GM19395 (cell line): Measurements from ENCODE around the gene XKR7.
"Not testable (repeated sequence)": the region's sequence is repeated elsewhere in the genome, so short reads cannot be mapped to it uniquely, and the experiment has no call there.

Experiments used
- ATAC-seq: cut with Tn5 transposase; IDR thresholded peaks from one replicate; pipeline ENCODE4 v1.9.1; 2021; ENCODE audit warnings: mild to moderate bottlenecking, moderate library complexity; ENCODE audit not compliant: unreplicated experiment

Gene XKR7

GRCh38 chr20:31967830-31968249, at the start of gene XKR7:
XKR7 (plus strand) TSS chr20:31968151; CDS start chr20:31968176, 25 bp downstream.
- no peak for ATAC-seq

GRCh38 chr20:31918466-31919105, 49.4 kb upstream of the XKR7 start:
- no peak for ATAC-seq

- ATAC-seq: no peak
These were observed 48.4 kb upstream of the XKR7 start for GRCh38 chr20:31919410-31920155.

GRCh38 chr20:31920275-31920855, 47.6 kb upstream of the XKR7 start:
- no peak for ATAC-seq

GRCh38 chr20:31921480-31921879, 46.5 kb upstream of the XKR7 start:
- not testable (repeated sequence) for ATAC-seq

GRCh38 chr20:31922181-31922580, 45.8 kb upstream of the XKR7 start:
- no peak for ATAC-seq

GRCh38 chr20:31922588-31922987, 45.4 kb upstream of the XKR7 start:
- ATAC-seq: no peak

GRCh38 chr20:31923388-31924331, 44.3 kb upstream of the XKR7 start:
- ATAC-seq: peak; percentile 62

GRCh38 chr20:31924561-31924960, 43.4 kb upstream of the XKR7 start:
- ATAC-seq: no peak

GRCh38 chr20:31925631-31926030, 42.3 kb upstream of the XKR7 start:
- no peak for ATAC-seq

GRCh38 chr20:31926493-31926892, 41.5 kb upstream of the XKR7 start:
- ATAC-seq: no peak

GRCh38 chr20:31927627-31928159, 40.3 kb upstream of the XKR7 start:
- ATAC-seq: no peak

- ATAC-seq: not testable (repeated sequence)
These were observed 38.3 kb upstream of the XKR7 start for GRCh38 chr20:31929631-31930030.

- no peak for ATAC-seq
These were observed 37.2 kb upstream of the XKR7 start for GRCh38 chr20:31930779-31931178.

GRCh38 chr20:31933698-31934097, 34.3 kb upstream of the XKR7 start:
- no peak for ATAC-seq

GRCh38 chr20:31934491-31934890, 33.5 kb upstream of the XKR7 start:
- ATAC-seq: no peak

- ATAC-seq: no peak
These were observed 32.8 kb upstream of the XKR7 start for GRCh38 chr20:31934968-31935764.

GRCh38 chr20:31936420-31936819, 31.5 kb upstream of the XKR7 start:
- ATAC-seq: no peak

GRCh38 chr20:31937820-31938219, 30.1 kb upstream of the XKR7 start:
- ATAC-seq: no peak

- no peak for ATAC-seq
These were observed 28.3 kb upstream of the XKR7 start for GRCh38 chr20:31939661-31940060.
